Right lobe of liver (tissue), 4 donors: Measurements from ENCODE around the gene PSMA7.

Experiments
- CTCF ChIP-seq, 4 donors: fragments of 200-600 bp in 3 of 4; fragments of 450-650 bp in 1 of 4; IDR thresholded peaks; one replicate each; pipeline versions ENCODE4 v1.5.1 to v1.8.0; 2016 to 2022; ENCODE audit warnings: antibody characterized with exemption in 4 of 4, mild to moderate bottlenecking in 2 of 4
- POLR2A ChIP-seq: fragments of 450-650 bp; IDR thresholded peaks from one replicate; pipeline ENCODE4 v1.6.1; 2017; ENCODE audit warnings: antibody characterized with exemption, mild to moderate bottlenecking
- donor health status: DM: no; HTN: no; CAD: no.
- donor health status: DM: no; HTN: no; CAD: no.
- donor health status: DM: no; HTN: yes; CAD: no.

GRCh38 chr20:62119115-62119514 is 24.1 kb downstream of the PSMA7 start:
- TF ChIP-seq CTCF (IDR thresholded peaks at IDR 0.05) (no peak), POLR2A (no peak)
